ENCODE data around the gene GPR78.

Gene GPR78, protein sequence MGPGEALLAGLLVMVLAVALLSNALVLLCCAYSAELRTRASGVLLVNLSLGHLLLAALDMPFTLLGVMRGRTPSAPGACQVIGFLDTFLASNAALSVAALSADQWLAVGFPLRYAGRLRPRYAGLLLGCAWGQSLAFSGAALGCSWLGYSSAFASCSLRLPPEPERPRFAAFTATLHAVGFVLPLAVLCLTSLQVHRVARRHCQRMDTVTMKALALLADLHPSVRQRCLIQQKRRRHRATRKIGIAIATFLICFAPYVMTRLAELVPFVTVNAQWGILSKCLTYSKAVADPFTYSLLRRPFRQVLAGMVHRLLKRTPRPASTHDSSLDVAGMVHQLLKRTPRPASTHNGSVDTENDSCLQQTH

GRCh38 chr4:8580321-8581093, at the start of gene GPR78:
Gene GPR78, plus strand, starts transcription at chr4:8580392. Its CDS starts 591 bp downstream, at chr4:8580983.
- FAIRE-seq = no peak

- FAIRE-seq = no peak
Measured at GRCh38 chr4:8532245-8532781, 47.9 kb upstream of the GPR78 start.

DNA sequence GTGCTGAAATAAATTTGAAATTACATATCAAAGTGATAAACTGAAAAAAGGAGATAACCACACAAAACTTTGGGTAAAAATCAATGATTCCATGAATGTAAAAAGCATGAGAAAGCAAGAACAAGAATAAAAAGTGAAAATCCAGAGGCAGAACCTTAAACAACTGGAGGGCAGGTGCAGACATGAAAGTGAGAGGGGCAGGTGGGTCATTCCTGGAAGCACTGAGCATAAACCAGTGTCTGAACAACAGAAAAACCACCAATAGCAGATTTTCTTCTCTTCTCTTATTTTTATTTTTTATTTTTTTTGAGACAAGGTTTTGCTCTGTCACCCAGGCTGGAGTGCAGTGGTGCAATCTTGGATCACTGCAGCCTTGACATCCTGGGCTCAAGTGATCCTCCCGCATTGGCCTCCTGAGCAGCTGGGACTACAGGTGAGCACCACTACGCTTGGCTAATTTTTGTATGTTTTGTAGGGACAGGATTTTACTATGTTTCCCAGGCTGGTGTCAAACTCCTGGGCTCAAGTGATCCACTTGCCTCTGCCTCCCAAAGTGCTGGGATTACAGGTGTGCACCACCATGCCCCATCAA, 46.8 kb upstream of the GPR78 start:
- FAIRE-seq = no peak

DNA sequence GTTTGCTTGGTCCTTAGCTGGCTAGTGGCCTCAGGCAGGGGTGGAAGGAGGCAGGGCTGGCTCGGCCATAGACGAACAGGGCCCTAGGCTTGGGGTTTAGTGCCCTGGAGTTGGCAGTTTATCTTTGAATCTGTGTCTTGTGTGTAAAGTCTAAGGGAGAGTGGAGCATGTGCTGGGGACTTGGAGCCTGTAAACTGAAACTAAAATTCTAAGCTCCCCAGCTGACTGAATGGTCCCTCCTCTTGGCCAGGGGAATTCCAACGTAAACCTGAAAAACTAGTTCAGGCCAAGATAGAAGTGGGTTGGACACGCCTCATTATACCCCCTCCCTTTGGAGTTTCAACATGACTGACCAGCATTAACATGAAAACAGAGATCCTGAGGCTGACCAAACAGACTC, 46.1 kb upstream of the GPR78 start:
- FAIRE-seq = no peak

DNA sequence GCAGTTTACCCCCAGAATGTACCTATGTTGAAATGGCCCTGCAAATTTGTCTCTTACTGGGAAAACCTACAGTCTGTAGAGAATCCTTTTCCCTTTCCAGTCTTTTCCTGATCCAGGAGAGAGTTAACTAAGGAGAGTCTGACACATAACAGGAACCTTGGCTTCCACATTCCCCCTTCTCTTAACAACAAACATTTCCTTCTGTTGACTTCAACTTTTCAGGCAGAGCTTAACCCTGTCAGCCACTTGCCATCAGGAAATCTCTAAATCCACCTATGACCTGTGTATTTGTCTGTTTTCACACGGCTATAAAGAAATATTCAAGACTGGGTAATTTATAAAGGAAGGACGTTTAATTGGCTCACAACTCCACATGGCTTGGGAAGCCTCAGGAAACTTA, 45.6 kb upstream of the GPR78 start:
- no peak for FAIRE-seq

GRCh38 chr4:8536467-8536866, 43.7 kb upstream of the GPR78 start:
- no peak for FAIRE-seq

DNA sequence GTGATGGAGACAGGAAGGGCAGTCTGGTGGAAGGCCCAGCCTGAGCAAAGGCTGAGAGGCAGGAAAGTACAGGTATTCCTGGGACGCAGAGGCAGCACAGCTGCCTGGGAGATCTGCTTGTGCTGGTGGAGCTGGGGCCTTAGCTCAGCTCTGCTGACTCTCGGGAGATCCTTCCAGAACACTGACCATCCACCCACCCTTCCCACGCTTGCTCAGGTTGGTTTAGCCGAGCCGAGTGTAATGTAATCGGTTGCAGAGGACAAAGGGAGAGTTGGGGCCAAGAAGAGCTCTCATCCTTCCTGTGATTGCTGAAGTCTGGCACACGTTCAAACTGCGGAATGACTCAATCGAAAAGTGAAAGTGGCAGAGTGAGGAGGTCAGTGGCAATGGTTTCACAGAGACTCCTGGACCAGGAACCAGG, 43.1 kb upstream of the GPR78 start:
- FAIRE-seq = no peak

- no peak for FAIRE-seq
Measured at GRCh38 chr4:8538076-8538702, 42.0 kb upstream of the GPR78 start.

DNA sequence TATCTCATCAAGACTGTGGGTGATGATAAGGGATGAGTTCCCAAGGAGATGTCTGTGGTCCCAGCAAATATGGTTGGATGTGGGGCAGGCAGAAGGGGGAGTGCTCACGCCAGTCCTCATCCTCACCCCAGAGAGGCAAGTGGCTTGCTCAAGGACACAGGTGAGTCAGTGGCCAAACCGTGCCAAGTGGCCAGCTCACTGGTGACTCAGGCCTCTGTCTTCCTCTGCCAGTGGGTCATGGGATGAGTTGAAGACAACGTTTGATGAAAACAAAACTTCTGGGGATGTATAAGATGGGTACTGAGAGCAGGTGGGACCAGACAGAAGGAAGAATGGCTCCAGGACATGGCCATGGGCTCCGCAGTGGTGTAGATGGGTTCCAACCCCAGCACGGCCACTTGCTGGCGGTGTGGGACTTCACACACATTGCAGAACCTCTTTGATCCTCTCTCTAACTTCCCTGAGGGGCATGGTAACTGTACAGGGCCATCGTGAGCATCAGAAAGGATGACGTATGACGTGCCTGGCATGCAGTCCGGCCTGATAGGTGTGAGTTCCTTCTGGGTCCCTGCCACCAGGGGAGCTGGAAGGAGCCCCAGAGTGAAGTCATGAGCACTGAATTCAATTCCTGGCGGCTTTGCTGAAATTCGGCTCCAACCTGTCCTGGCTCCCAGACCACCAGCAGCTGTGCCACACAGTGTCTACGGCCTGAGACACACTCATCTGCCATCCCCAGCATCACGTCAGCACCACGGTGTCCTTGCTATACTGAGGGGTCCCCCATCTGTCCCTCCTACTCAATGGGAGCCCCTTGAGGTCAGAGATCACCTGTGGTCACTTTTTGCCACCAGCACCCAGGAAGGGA, 41.3 kb upstream of the GPR78 start:
- no peak for FAIRE-seq

GRCh38 chr4:8539661-8540060, 40.5 kb upstream of the GPR78 start:
- FAIRE-seq = no peak

GRCh38 chr4:8540072-8540471, 40.1 kb upstream of the GPR78 start:
- FAIRE-seq = no peak

- FAIRE-seq = no peak
Measured at GRCh38 chr4:8540586-8540985, 39.6 kb upstream of the GPR78 start.

DNA sequence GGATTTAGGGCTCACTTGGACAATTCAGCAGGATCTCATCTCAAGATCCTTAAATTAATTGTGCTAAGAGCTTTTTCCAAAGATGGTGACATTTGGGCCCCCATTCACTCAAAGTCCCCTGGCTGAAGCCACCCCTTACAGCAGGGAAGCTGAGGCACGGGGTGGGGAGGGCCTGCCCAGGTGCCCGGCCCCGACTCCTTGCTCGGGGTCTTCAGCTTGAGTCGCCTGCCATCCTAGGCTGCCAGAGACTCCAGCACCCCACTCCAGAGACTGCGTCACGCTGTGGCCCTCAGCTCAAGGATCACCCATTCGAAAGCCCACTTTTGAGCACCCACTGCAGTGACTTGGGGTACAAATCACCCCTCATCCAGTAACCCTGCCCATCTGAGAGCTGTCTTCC, 39.2 kb upstream of the GPR78 start:
- FAIRE-seq = no peak

GRCh38 chr4:8541981-8542715, 38.0 kb upstream of the GPR78 start:
- FAIRE-seq = no peak

GRCh38 chr4:8542776-8543525, 37.2 kb upstream of the GPR78 start:
- no peak for FAIRE-seq

GRCh38 chr4:8543623-8544022, 36.6 kb upstream of the GPR78 start:
- FAIRE-seq = no peak

- no peak for FAIRE-seq
Measured at GRCh38 chr4:8544282-8544681, 35.9 kb upstream of the GPR78 start.

DNA sequence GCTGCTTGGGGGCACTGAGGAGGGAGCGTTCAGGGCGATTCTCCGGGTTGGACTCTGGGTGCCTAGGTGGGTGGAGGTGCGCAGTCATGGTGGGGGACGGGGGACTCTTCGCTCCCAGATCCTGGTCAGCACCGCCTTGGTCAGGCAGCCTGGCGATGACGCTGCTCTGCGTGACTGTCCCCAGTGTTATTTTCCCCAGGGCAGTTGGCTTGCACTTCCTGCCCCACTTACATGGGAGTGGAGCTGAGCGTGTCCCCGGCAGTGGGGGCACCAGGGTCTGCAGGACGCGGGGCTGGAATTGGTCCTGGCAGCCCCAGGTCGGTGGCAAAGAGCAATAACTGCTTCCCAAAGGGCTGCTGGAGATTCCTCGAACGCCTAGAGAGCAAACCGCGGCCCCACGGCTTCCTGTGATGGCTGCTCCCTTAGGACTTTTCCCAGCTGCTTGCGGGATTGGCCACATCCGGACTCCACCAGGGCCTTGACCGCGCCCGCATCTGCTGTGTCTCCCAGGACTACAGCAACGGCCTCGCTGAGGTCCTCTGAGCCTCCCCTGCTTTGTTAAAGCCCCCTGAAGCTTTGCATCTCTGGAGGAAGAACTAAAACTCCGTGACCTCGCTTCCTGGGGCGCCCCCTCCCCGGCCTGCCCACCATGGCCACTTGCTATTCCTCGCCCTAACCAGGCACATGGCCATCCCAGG, 35.3 kb upstream of the GPR78 start:
- no peak for FAIRE-seq

GRCh38 chr4:8545439-8545765, 34.8 kb upstream of the GPR78 start:
- no peak for FAIRE-seq

GRCh38 chr4:8546766-8547107, 33.5 kb upstream of the GPR78 start:
- FAIRE-seq = no peak
